Measurements from ENCODE around the gene OR5K3. TPM values are rescaled to one million over a fixed set of nuclear protein-coding genes. Genes with fewer than 3 reads are reported as not detected.

Gene OR5K3
- total and polyA plus RNA-seq, 9 of the 15 experiments (the other 6 are each of a cell fraction or from before 2014, with no cell fraction given): not detected

DNA sequence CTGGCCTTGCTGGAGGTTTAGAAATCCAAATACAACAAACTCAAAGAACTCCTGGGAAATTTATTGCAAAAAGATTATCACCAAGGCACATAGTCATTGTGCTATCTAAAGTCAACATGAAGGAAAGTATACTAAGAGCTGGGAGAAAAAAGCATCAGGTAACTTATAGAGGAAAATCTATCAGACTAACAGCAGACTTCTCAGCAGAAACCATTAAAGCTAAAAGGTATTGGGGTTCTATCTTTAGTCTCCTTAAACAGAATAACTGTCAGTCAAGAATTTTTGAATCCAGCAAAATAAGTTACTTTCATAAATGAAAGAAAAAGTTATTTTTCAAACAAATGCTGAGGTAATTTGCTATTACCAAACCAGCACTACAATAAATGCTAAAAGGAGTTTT is 8.0 kb downstream of the OR5K3 start:
- BruUV-seq (replicated peaks): no TSS peak
- H3K4me3 ChIP-seq: no peak overlapping the region
- POLR2A ChIA-PET: no interaction called here
- no peak overlapping the region for H3K27ac ChIP-seq (ENCODE audit: extremely low read depth, low read depth, low read length)
- DNase-seq (ENCODE audit: extremely low read depth in 1 of 4, low spot score in 3 of 4): no peak
- H3K4me2 ChIP-seq (ENCODE audit: insufficient read depth, low read length): no peak overlapping the region
- FAIRE-seq: no peak
- no peaks in the 10 kb centered on the region for H3K36me3 ChIP-seq (ENCODE audit: control insufficient read depth, insufficient read depth, low read length)
- intact Hi-C loops (cut with micrococcal nuclease): no loop called here
- H2AFZ ChIP-seq (ENCODE audit: low read depth, low read length): no peak overlapping the region
- CTCF ChIA-PET (ENCODE audit: low intra/inter-chr PET ratio): no interaction called here
- H4K20me1 ChIP-seq (replicated peaks; ENCODE audit: control insufficient read depth, insufficient read depth, low read length): no peaks in the 10 kb centered on the region
- no peaks in the 10 kb centered on the region for H3K79me2 ChIP-seq (ENCODE audit: control insufficient read depth, insufficient read depth, low read length)
- in situ Hi-C loops (cut with MboI): no loop called here
- H3K9me3 ChIP-seq (replicated peaks; ENCODE audit: control insufficient read depth, insufficient read depth, low read depth, low read length): no peaks in the 10 kb centered on the region; the same call in 1 of the 2 replicates
- H3K27me3 ChIP-seq (ENCODE audit: control insufficient read depth in 2 of 2, insufficient read depth in 2 of 2, low read length in 2 of 2): no peaks in the 10 kb centered on the region
- H3K4me1 ChIP-seq (replicated peaks in 1 of 2; ENCODE audit: control insufficient read depth in 2 of 2, insufficient read depth in 2 of 2, low read length in 2 of 2): no peaks in the 10 kb centered on the region
- H3K9ac ChIP-seq (ENCODE audit: insufficient read depth in 1 of 2, low read depth in 2 of 2, low read length in 2 of 2): no peak overlapping the region
- ATAC-seq: no peak
- no peaks in the 10 kb centered on the region for H3K9me1 ChIP-seq (ENCODE audit: control insufficient read depth, insufficient read depth, low read length)
- TF ChIP-seq ZNF41 (CRISPR knock-in tag; conservative IDR thresholded peaks at IDR 0.05) (no peak), ZNF57 (CRISPR knock-in tag; IDR thresholded peaks at IDR 0.05) (no peak), KLF1 (tag; IDR thresholded peaks at IDR 0.05) (no peak), MXI1 (IDR thresholded peaks at IDR 0.05; ENCODE audit: low read depth, low read length) (no peak), OTX1 (CRISPR knock-in tag; IDR thresholded peaks at IDR 0.05) (no peak), ZNF699 (CRISPR knock-in tag; IDR thresholded peaks at IDR 0.05; ENCODE audit: insufficient replicate concordance) (no peak), CXXC5 (CRISPR knock-in tag; IDR thresholded peaks at IDR 0.05) (no peak), ZSCAN29 (IDR thresholded peaks at IDR 0.05) (no peak), HDAC2 (IDR thresholded peaks at IDR 0.05) (no peak), BRCA1 (IDR thresholded peaks at IDR 0.05) (no peak), BRCA1 (CRISPR knock-in tag; IDR thresholded peaks at IDR 0.05) (no peak), HOXB6 (CRISPR knock-in tag; IDR thresholded peaks at IDR 0.05; ENCODE audit: borderline replicate concordance) (no peak)
- TF ChIP-seq, protein P1, sequence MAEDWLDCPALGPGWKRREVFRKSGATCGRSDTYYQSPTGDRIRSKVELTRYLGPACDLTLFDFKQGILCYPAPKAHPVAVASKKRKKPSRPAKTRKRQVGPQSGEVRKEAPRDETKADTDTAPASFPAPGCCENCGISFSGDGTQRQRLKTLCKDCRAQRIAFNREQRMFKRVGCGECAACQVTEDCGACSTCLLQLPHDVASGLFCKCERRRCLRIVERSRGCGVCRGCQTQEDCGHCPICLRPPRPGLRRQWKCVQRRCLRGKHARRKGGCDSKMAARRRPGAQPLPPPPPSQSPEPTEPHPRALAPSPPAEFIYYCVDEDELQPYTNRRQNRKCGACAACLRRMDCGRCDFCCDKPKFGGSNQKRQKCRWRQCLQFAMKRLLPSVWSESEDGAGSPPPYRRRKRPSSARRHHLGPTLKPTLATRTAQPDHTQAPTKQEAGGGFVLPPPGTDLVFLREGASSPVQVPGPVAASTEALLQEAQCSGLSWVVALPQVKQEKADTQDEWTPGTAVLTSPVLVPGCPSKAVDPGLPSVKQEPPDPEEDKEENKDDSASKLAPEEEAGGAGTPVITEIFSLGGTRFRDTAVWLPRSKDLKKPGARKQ (CRISPR knock-in tag; IDR thresholded peaks at IDR 0.05): no peak
- TF ChIP-seq, protein P2, sequence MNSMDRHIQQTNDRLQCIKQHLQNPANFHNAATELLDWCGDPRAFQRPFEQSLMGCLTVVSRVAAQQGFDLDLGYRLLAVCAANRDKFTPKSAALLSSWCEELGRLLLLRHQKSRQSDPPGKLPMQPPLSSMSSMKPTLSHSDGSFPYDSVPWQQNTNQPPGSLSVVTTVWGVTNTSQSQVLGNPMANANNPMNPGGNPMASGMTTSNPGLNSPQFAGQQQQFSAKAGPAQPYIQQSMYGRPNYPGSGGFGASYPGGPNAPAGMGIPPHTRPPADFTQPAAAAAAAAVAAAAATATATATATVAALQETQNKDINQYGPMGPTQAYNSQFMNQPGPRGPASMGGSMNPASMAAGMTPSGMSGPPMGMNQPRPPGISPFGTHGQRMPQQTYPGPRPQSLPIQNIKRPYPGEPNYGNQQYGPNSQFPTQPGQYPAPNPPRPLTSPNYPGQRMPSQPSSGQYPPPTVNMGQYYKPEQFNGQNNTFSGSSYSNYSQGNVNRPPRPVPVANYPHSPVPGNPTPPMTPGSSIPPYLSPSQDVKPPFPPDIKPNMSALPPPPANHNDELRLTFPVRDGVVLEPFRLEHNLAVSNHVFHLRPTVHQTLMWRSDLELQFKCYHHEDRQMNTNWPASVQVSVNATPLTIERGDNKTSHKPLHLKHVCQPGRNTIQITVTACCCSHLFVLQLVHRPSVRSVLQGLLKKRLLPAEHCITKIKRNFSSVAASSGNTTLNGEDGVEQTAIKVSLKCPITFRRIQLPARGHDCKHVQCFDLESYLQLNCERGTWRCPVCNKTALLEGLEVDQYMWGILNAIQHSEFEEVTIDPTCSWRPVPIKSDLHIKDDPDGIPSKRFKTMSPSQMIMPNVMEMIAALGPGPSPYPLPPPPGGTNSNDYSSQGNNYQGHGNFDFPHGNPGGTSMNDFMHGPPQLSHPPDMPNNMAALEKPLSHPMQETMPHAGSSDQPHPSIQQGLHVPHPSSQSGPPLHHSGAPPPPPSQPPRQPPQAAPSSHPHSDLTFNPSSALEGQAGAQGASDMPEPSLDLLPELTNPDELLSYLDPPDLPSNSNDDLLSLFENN (IDR thresholded peaks at IDR 0.05; ENCODE audit: low read depth in 2 of 2, low read length in 2 of 2): no peak
- TF ChIP-seq, protein P3, sequence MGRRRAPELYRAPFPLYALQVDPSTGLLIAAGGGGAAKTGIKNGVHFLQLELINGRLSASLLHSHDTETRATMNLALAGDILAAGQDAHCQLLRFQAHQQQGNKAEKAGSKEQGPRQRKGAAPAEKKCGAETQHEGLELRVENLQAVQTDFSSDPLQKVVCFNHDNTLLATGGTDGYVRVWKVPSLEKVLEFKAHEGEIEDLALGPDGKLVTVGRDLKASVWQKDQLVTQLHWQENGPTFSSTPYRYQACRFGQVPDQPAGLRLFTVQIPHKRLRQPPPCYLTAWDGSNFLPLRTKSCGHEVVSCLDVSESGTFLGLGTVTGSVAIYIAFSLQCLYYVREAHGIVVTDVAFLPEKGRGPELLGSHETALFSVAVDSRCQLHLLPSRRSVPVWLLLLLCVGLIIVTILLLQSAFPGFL (CRISPR knock-in tag; IDR thresholded peaks at IDR 0.05): no peak
- TF ChIP-seq, protein P4, sequence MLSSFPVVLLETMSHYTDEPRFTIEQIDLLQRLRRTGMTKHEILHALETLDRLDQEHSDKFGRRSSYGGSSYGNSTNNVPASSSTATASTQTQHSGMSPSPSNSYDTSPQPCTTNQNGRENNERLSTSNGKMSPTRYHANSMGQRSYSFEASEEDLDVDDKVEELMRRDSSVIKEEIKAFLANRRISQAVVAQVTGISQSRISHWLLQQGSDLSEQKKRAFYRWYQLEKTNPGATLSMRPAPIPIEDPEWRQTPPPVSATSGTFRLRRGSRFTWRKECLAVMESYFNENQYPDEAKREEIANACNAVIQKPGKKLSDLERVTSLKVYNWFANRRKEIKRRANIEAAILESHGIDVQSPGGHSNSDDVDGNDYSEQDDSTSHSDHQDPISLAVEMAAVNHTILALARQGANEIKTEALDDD (IDR thresholded peaks at IDR 0.05): no peak
